ENCODE measurements around the gene CADM3. TPM values are rescaled to one million over a fixed set of nuclear protein-coding genes. Genes with fewer than 3 reads are reported as not detected.

CADM3 gene
- total and polyA plus RNA-seq, 2 of the 8 experiments (the other 6 are each of a cell fraction or from before 2014, with no cell fraction given) = 8.3 to 8.5 TPM

GRCh38 chr1:159187647-159188374, 16.4 kb downstream of the CADM3 start:
- H3K27me3 ChIP-seq (replicated peaks in 1 of 4; ENCODE audit: control insufficient read depth in 3 of 4, extremely low read depth in 1 of 4, insufficient read depth in 3 of 4, low read length in 3 of 4) = no peaks in the 10 kb centered on the region
- H3K27ac ChIP-seq (ENCODE audit: low read depth, low read length) = peak overlapping the region; percentile 54; the same call in 1 of the 2 replicates
- TF ChIP-seq TAF1 (IDR thresholded peaks at IDR 0.05; ENCODE audit: low read depth, low read length) = no peak
- TF ChIP-seq CEBPB (IDR thresholded peaks at IDR 0.05; ENCODE audit: low read depth, low read length) = peak; percentile 72
- 0 out of 2 replicates have a peak, but pooled peaks have one; percentile 11 for TF ChIP-seq POLR2AphosphoS5 (IDR thresholded peaks at IDR 0.05; ENCODE audit: low read depth, low read length)
- peak; percentile 56 for TF ChIP-seq SAP30 (IDR thresholded peaks at IDR 0.05; ENCODE audit: insufficient read depth, insufficient replicate concordance, low read length)
- peak; percentile 87 for TF ChIP-seq EGR1 (IDR thresholded peaks at IDR 0.05; ENCODE audit: borderline replicate concordance, low read depth, low read length)
- TF ChIP-seq TEAD4 (IDR thresholded peaks at IDR 0.05; ENCODE audit: low read depth, low read length) = no peak
- TF ChIP-seq, protein P1, sequence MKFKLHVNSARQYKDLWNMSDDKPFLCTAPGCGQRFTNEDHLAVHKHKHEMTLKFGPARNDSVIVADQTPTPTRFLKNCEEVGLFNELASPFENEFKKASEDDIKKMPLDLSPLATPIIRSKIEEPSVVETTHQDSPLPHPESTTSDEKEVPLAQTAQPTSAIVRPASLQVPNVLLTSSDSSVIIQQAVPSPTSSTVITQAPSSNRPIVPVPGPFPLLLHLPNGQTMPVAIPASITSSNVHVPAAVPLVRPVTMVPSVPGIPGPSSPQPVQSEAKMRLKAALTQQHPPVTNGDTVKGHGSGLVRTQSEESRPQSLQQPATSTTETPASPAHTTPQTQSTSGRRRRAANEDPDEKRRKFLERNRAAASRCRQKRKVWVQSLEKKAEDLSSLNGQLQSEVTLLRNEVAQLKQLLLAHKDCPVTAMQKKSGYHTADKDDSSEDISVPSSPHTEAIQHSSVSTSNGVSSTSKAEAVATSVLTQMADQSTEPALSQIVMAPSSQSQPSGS (IDR thresholded peaks at IDR 0.05; ENCODE audit: low read length) = 0 out of 2 replicates have a peak, but pooled peaks have one; percentile 20
- no peak for TF ChIP-seq RAD21 (IDR thresholded peaks at IDR 0.05 in 1 of 2, conservative IDR thresholded peaks at IDR 0.05 in 1 of 2; ENCODE audit: low read depth in 2 of 2, low read length in 2 of 2)

More at GRCh38 chr1:159187647-159188374, 16.4 kb downstream of the CADM3 start:
- H3K4ac ChIP-seq (replicated peaks; ENCODE audit: insufficient read length, low read depth, low read length) = peak overlapping the region; percentile 69
- no peak overlapping the region for H2AK5ac ChIP-seq (ENCODE audit: low read depth, low read length)
- H3K23ac ChIP-seq (ENCODE audit: insufficient read length) = no peak overlapping the region
- H2AFZ ChIP-seq (ENCODE audit: low read length) = peak overlapping the region; percentile 54; the same call in 1 of the 2 replicates
- 0 out of 2 replicates have a peak overlapping the region, but pooled peaks have one; percentile 15 for H2BK5ac ChIP-seq (ENCODE audit: low read depth, low read length)
- peak; percentile 13 for FAIRE-seq
- H4K5ac ChIP-seq (ENCODE audit: insufficient read length, low read depth, low read length) = no peak overlapping the region
- ChIA-PET CTCF (ENCODE audit: partially characterized antibody) (interaction anchor here (0.7 to 10.3 kb wide), 9 partner anchors 9 to 54 kb away, joined by 3 to 126 read pairs (median 3); no protein-coding TSS in a partner anchor), POLR2A (ENCODE audit: partially characterized antibody) (interaction anchor here (0.8 to 1.6 kb wide), 8 partner anchors 10 to 982 kb away, joined by 3 to 5 read pairs (median 4); partner anchors contain the start of genes ACKR1 and CADM3)
- H3K9me3 ChIP-seq (ENCODE audit: insufficient read depth in 2 of 2, low read depth in 1 of 2, low read length in 1 of 2) = no peaks in the 10 kb centered on the region
- peak overlapping the region in 2 of 4 experiments; percentile 31 to 57; a peak in 3 of 7 replicates for H3K9ac ChIP-seq (replicated peaks in 1 of 4; ENCODE audit: extremely low read depth in 1 of 4, low read depth in 3 of 4, low read length in 3 of 4)
- H3K36me3 ChIP-seq (ENCODE audit: control insufficient read depth in 2 of 4, insufficient read depth in 4 of 4, low read length in 3 of 4) = no peaks in the 10 kb centered on the region
- WGBS, 2 experiments (ENCODE audit: extremely low coverage in 1 of 2, insufficient coverage in 1 of 2, insufficient read length in 1 of 2, insufficient replicate concordance in 2 of 2, low coverage in 1 of 2, low lambda C conversion rate in 2 of 2, missing lambda C conversion rate in 1 of 2) = 9% methylated on average over 9 of the region's 14 CpGs; no CpG with 5 or more reads in 1 of the 2 experiments
- peaks cover 0 to 14% of the 10 kb centered on the region in 2 experiments; a peak in 2 of 4 replicates for H3K79me2 ChIP-seq (ENCODE audit: control insufficient read depth in 1 of 2, insufficient read depth in 2 of 2, low read length in 2 of 2)
- H4K20me1 ChIP-seq (replicated peaks in 1 of 2; ENCODE audit: control insufficient read depth in 1 of 2, insufficient read depth in 2 of 2, low read length in 2 of 2) = peaks cover 0 to 4% of the 10 kb centered on the region in 2 experiments
- H3K4me1 ChIP-seq (replicated peaks in 1 of 4; ENCODE audit: control insufficient read depth in 3 of 4, insufficient read depth in 4 of 4, low read length in 3 of 4) = peaks cover 0 to 3% (median under 1%) of the 10 kb centered on the region in 4 experiments; a peak in 3 of 7 replicates
- peak in 1 of 2 experiments; percentile 57 for DNase-seq (ENCODE audit: low read depth in 1 of 2, low spot score in 2 of 2)
- 0 out of 2 replicates have a peak overlapping the region, but pooled peaks have one; percentile 18 for H2BK12ac ChIP-seq (ENCODE audit: low read depth, low read length)
- 0 out of 2 replicates have a peak, but pooled peaks cover 3% of the 10 kb centered on the region for H3K79me1 ChIP-seq (ENCODE audit: low read depth, low read length)
- H3K4me2 ChIP-seq (ENCODE audit: insufficient read depth in 1 of 2, low read depth in 2 of 2, low read length in 2 of 2) = peak overlapping the region; percentile 91 to 95
- no peak overlapping the region for H3K14ac ChIP-seq (ENCODE audit: insufficient read length)
- peak overlapping the region; percentile 37; the same call in 1 of the 2 replicates for H2BK15ac ChIP-seq (ENCODE audit: low read length)
- peaks cover 12% of the 10 kb centered on the region for H3K23me2 ChIP-seq (ENCODE audit: low read depth, low read length)
- peak overlapping the region; percentile 57 to 81 (median 71) for H3K4me3 ChIP-seq (ENCODE audit: extremely low read depth in 1 of 4, insufficient read depth in 2 of 4, low read depth in 3 of 4, low read length in 4 of 4)
- H3K56ac ChIP-seq (replicated peaks; ENCODE audit: insufficient read length, low read depth, low read length) = peak overlapping the region; percentile 13
- H3K18ac ChIP-seq (ENCODE audit: extremely low read depth, low read length) = no peak overlapping the region
- no peak overlapping the region for H2BK120ac ChIP-seq (replicated peaks; ENCODE audit: low read depth, low read length)
- no peak overlapping the region for H4K8ac ChIP-seq (ENCODE audit: extremely low read depth, insufficient read depth, low read length)
- H2BK20ac ChIP-seq (ENCODE audit: low read length) = no peak overlapping the region
- H4K91ac ChIP-seq (replicated peaks; ENCODE audit: insufficient read length, low read length) = no peak overlapping the region

Measured in H1 (cell line).